Mucosa of descending colon (tissue), 3 donors: ENCODE data around the gene FBXO31. TPM values are rescaled to one million over a fixed set of nuclear protein-coding genes. Genes with fewer than 3 reads are reported as not detected.

Source experiments
- ATAC-seq: fragments of 200-7000 bp; cut with Tn5 transposase; one replicate; pipeline ENCODE4 v1.9.1; 2020; ENCODE audit warnings: mild to moderate bottlenecking, moderate library complexity
- DNase-seq, 3 donors: peaks; one replicate each; pipeline ENCODE4 v3.0.0-alpha.2; 2020
- H3K36me3 ChIP-seq: fragments of 200-600 bp; one replicate; pipeline ENCODE4 v1.8.0; 2021; ENCODE audit warnings: low read depth, mild to moderate bottlenecking
- H3K4me1 ChIP-seq: fragments of 200-600 bp; one replicate; pipeline ENCODE4 v1.8.0; 2021; ENCODE audit warnings: low read depth, mild to moderate bottlenecking
- H3K4me3 ChIP-seq: fragments of 200-600 bp; one replicate; pipeline ENCODE4 v1.8.0; 2021; ENCODE audit warnings: mild to moderate bottlenecking
- H3K9me3 ChIP-seq: fragments of 200-600 bp; one replicate; pipeline ENCODE4 v1.8.0; 2021; ENCODE audit warnings: mild to moderate bottlenecking
- CTCF ChIP-seq: fragments of 200-600 bp; IDR thresholded peaks from one replicate; pipeline ENCODE4 v1.8.0; 2022; ENCODE audit warnings: antibody characterized with exemption, mild to moderate bottlenecking
- intact Hi-C, 2 donors: fragments of 100-400 bp; cut with DNase I in 1 of 2; cut with micrococcal nuclease in 1 of 2; formaldehyde crosslinking; loops; one replicate each; pipeline versions ENCODE4 v1.11.0 to v1.11.1; 2022; cut with DNase I, micrococcal nuclease
- total RNA-seq, 3 donors: library from RNA; stranded (reverse); fragmentation: NEBNext Ultra II Directional in 2 of 3; extraction: Animal tissue kit (Norgen Biotek cat#: 25700) in 2 of 3; gene quantifications; one replicate each; pipeline versions ENCODE4 v1.2.1 to v1.2.4, GENCODE V29; 2021 to 2023
- donor health status: DM: no; HTN: no; CAD: no; lungs with moderate emphysema.
- donor health status: DM: no; HTN: no; CAD: no.
- donor health status: DM: no; HTN: yes; CAD: no.

The FBXO31 gene
- total RNA-seq, 3 donors from 2014 or later = 54.2 to 104 (median 63.9) TPM

GRCh38 chr16:87420026-87421002 is 36.7 kb upstream of the FBXO31 start:
- no peaks in the 10 kb centered on the region for H3K9me3 ChIP-seq
- H3K36me3 ChIP-seq = peaks cover 7% of the 10 kb centered on the region
- ATAC-seq (peak; percentile 34), DNase-seq (no peak)
- H3K4me1 ChIP-seq = no peaks in the 10 kb centered on the region
- no peak for TF ChIP-seq CTCF
- H3K4me3 ChIP-seq = no peak overlapping the region
- intact Hi-C loops = no loop called here

- H3K9me3 ChIP-seq = no peaks in the 10 kb centered on the region
- no peaks in the 10 kb centered on the region for H3K4me1 ChIP-seq
- no peak for TF ChIP-seq CTCF
- intact Hi-C loops = no loop called here
- ATAC-seq (peak; percentile 85), DNase-seq (peak in 1 of 3 donors; percentile 55)
- H3K4me3 ChIP-seq = no peak overlapping the region
- peaks cover 7% of the 10 kb centered on the region for H3K36me3 ChIP-seq
These were observed 35.1 kb upstream of the FBXO31 start for GRCh38 chr16:87418644-87419043.

DNA sequence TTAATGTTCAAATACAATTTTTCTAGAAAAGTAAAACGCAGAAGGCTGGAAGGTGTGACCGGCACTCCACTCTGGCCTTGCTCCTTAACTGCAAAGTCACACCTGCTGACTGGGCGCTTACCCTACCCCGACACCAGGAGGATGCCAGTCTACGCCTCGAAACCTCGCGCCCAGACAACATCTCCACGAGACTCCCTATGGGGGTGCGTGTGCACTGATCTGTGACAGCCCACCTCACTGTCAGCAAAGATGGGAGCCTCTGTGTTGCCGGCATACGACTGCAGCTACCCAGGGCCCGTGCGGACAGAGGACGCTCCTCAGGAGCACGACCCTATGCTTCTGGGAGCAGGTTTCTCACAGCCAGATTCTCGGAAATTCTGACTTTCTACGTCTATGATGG is 34.6 kb upstream of the FBXO31 start:
- H3K36me3 ChIP-seq = peaks cover 7% of the 10 kb centered on the region

DNA sequence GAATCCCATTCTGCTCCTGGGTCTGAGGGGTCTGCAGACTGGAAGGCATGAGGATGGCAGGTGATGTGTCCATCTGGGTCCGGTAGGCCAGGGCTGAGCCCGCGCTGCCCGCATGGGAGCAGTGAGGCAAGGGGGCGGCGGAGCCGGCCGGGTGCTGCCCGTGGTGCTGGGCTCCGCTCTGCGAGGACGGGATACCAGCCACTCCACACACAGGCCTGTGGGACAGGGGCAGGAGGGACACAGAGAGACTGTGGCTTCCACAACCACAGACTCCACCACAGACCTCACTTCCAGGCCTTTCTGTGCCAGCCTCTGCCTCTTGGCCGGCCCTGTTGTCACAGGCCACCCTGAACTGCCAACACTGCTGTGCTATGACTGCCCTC is 33.9 kb upstream of the FBXO31 start:
- ATAC-seq = no peak

More for the DNA sequence above, 34.6 kb upstream of the FBXO31 start:
- no peaks in the 10 kb centered on the region for H3K9me3 ChIP-seq
- H3K4me3 ChIP-seq = no peak overlapping the region
- intact Hi-C loops = no loop called here
- H3K4me1 ChIP-seq = no peaks in the 10 kb centered on the region
- TF ChIP-seq CTCF = no peak
- no peak for DNase-seq
- ATAC-seq = peak; percentile 20

GRCh38 chr16:87416826-87417527 is 33.4 kb upstream of the FBXO31 start:
- peak; percentile 31 for TF ChIP-seq CTCF
- ATAC-seq (no peak), DNase-seq (peak in 1 of 3 donors; percentile 77)
- Histone ChIP-seq H3K36me3 (peaks cover 14% of the 10 kb centered on the region), H3K4me3 (no peak overlapping the region), H3K4me1 (no peaks in the 10 kb centered on the region), H3K9me3 (no peaks in the 10 kb centered on the region)
- intact Hi-C loops = no loop called here

More for the DNA sequence above, 33.9 kb upstream of the FBXO31 start:
- no peak for TF ChIP-seq CTCF
- no peak for DNase-seq
- H3K4me1 ChIP-seq = no peaks in the 10 kb centered on the region
- intact Hi-C loops = no loop called here
- no peaks in the 10 kb centered on the region for H3K9me3 ChIP-seq
- H3K4me3 ChIP-seq = no peak overlapping the region
- peaks cover 8% of the 10 kb centered on the region for H3K36me3 ChIP-seq
